UCSD-AML1 (cell line): ENCODE data around the gene ZFYVE26.
A peak's percentile ranks its signal among the peaks of the same experiment; 100 is the strongest.
"Not testable (repeated sequence)": the region's sequence is repeated elsewhere in the genome, so short reads cannot be mapped to it uniquely, and the experiment has no call there.

Experiments
- DNase-seq: peaks from one replicate; lab custom pipeline; 2025; ENCODE audit not compliant: unreplicated experiment; lab: John Stamatoyannopoulos, UW

Gene ZFYVE26

DNA sequence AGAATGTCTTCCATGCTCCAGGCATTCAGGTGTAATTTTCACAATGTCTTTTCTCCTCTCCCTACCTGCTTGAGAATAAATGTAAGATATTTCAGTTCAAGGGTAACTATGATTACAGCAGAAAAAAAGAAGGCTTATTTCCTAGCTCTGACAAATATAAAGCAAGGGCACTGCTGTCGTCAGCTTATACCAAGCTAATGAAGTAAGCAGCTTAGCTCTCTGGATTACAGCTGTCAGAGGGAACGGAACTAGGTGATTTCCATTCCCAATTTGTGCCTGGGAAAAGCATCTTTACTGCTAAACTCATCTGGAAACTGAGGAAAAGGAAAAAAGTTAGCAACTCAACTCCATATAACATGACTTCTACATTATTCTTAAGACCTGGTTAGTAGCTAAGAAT, 56.5 kb downstream of the ZFYVE26 start:
- no peak for DNase-seq

GRCh38 chr14:67757175-67757574, 59.2 kb downstream of the ZFYVE26 start:
- DNase-seq = no peak

GRCh38 chr14:67756496-67756895, 59.9 kb downstream of the ZFYVE26 start:
- no peak for DNase-seq

- DNase-seq = no peak
These were observed 66.9 kb downstream of the ZFYVE26 start for GRCh38 chr14:67749341-67750084.

- no peak for DNase-seq
These were observed 68.1 kb downstream of the ZFYVE26 start for GRCh38 chr14:67748312-67748711.

DNA sequence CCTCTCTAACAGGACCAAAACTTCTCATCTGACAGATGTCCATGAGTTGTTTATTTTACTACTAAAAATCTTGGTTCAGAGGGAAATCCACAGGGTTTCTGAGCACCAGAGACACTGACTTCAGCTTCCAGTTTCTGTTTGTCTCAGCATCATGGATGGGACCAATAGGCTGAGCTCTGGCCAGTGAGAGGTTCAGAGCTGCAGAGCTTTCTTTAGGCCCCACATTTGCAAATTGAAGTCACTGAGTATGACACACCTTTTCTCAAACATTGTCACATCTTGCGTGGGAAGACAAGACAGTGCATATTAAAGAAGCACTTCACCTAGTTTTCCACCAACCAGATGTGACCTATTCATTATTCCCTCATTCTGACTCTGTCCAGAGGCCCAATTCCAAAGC, 69.5 kb downstream of the ZFYVE26 start:
- no peak for DNase-seq

DNA sequence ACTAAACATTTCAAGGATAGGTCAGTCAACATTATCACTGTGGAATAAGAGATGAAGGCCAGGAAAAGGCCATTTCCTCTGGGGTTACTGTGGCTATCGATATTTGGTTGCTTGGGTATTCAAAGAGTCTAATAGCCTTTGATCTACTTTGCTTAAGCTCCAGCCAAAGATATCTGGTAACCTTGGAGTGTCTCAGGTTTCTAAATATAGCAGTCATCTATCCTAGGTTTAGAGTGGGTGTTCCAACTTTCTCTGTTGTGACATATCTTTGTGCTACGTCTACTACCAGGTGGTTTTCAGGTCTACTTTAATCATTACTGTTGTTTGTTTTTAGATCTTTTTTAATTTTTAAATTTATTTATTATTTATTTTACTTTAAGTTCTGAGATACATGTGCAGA, 72.3 kb downstream of the ZFYVE26 start:
- DNase-seq = no peak

DNA sequence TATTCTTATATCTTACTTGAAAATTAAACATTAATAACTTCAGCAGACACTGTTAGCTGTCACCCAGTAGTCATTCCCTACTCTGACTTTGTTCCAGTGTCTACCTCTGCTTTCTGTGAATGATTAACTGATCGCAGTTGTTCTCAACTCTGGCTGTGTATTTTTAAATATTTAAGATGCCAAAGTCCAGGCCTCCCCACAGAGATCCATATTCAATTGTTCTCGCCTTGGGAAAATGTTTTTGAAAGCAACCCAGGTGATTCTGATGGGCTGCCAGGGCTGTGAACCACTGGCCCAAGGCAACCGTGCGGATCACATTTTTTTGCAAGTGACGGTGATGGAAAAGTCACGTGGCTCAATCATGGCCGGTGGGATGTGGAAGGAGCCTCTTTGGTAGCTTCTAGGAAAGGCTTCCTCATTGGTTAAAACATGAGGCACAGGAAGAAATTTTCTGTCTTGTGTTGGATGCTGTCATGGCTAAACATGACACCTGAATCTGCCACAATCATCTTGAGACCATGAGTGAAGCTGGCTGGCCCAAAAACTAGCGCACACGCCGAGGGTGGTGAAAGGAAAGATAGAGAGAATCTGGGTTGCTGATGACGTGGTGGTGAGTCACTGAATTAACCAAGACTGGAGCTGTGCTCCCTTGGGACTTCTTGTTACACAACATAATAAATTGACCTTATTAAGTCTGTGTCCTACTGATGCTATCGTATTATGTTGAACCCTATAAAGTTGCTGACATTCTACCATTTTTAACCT, 77.5 kb downstream of the ZFYVE26 start:
- no peak for DNase-seq

- no peak for DNase-seq
These were observed 79.6 kb downstream of the ZFYVE26 start for GRCh38 chr14:67736771-67737170.

GRCh38 chr14:67735336-67736147, 80.8 kb downstream of the ZFYVE26 start:
- DNase-seq = no peak

GRCh38 chr14:67734675-67735074, 81.7 kb downstream of the ZFYVE26 start:
- no peak for DNase-seq

DNA sequence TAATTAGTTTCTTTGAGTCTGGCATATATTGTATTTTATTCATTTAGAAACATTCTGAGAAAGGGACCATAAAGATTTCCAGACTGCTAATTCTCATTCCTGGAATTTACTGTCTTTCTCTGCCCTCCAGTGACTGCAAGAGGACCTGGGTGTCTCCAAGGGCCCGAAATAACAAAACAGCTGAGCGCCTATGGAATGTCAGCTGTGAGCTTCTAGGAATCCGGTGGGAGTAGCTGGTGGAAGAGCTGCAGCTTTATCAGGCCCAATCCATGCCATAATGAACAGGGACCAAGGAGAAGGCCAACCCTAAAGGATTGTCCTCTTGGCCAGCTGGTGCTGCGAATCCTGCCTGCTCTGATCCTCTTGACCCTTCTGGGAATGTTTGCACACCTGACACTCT, 82.8 kb downstream of the ZFYVE26 start:
- DNase-seq = no peak

GRCh38 chr14:67729072-67729885, 87.1 kb downstream of the ZFYVE26 start:
- DNase-seq = no peak

- DNase-seq = no peak
These were observed 88.1 kb downstream of the ZFYVE26 start for GRCh38 chr14:67728258-67728657.

GRCh38 chr14:67727361-67727760, 89.0 kb downstream of the ZFYVE26 start:
- no peak for DNase-seq

DNA sequence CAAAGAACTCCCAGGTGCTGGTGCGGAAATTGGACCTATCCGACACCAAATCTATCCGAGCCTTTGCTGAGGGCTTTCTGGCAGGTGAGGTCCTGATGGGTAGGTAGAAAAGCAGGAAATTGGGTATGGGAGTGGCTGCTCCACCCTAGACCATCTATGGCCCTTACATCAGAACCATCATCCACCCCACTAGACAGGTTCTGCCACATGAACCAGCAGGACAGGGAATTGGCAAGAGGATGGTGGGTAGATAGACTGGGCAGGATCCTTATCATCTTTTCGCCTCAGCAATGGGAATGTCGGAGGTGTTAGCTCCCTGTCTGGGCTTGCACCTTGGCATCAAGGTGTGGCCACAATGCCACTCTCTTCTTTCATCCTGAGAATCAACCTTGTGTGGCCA, 91.2 kb downstream of the ZFYVE26 start:
- DNase-seq = no peak

- peak; percentile 37 for DNase-seq
These were observed 94.1 kb downstream of the ZFYVE26 start for GRCh38 chr14:67722293-67722692.

DNA sequence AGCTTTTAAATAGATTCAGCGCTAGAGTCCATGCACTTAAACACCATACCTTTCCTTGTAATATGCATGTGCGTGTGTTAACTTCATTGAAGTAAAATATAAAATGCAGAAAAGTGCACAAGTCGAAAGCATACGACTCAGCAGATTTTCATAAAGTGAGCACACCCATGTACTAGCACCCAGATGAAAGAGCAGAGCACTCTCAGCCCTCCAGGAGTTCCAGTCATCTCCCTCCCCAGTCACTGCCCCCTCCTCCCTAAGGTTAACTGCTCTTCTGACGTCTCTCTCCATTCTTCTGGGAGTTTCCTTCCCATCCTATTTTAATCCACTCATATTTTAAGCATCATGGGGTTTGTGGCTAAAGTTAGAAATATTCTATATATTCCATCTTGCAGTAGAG, 94.5 kb downstream of the ZFYVE26 start:
- no peak for DNase-seq

GRCh38 chr14:67719866-67720265, 96.5 kb downstream of the ZFYVE26 start:
- DNase-seq = no peak

GRCh38 chr14:67719385-67719784, 97.0 kb downstream of the ZFYVE26 start:
- not testable (repeated sequence) for DNase-seq

DNA sequence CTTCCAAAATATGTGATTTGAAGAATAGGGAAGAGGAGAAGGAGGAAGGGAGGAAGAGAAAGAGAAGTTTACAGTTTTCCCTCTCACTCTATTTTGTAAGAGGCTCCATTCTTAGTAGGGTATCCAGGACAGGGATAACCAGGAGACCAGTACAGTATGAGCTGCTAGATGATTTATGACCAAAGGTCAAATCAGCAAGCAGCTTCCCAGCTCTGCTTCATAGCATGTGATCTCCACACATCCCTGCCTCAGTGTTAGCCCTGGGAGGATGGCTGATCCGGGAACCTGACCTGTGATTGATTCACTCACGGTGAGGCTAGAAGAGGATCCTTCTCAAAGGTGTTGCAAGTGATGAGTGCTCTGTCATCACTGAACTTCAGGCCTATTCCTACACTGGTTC, 98.1 kb downstream of the ZFYVE26 start:
- no peak for DNase-seq
